DMS153 treated with DMSO at 0.1 percent for 48 hours (cell line): ENCODE data around the gene STOML1.

Experiments
- DNase-seq: peaks from one replicate; lab custom pipeline; 2025; ENCODE audit not compliant: unreplicated experiment; lab: John Stamatoyannopoulos, UW

Gene STOML1

GRCh38 chr15:73991726-73992593 is at the start of gene STOML1:
Gene STOML1, minus strand, starts transcription at chr15:73992295. Its CDS starts 72 bp downstream, at chr15:73992223.
- no peak for DNase-seq

GRCh38 chr15:74041311-74041756 is 49.2 kb upstream of the STOML1 start:
- no peak for DNase-seq

- DNase-seq: no peak
Observed at GRCh38 chr15:74040109-74040850, 48.2 kb upstream of the STOML1 start.

- no peak for DNase-seq
Observed at GRCh38 chr15:74039656-74040010, 47.5 kb upstream of the STOML1 start.

GRCh38 chr15:74038707-74039655 is 46.9 kb upstream of the STOML1 start:
- no peak for DNase-seq

GRCh38 chr15:74037171-74038117 is 45.3 kb upstream of the STOML1 start:
- DNase-seq: no peak

GRCh38 chr15:74036271-74037170 is 44.4 kb upstream of the STOML1 start:
- no peak for DNase-seq

- DNase-seq: no peak
Observed at GRCh38 chr15:74035121-74036017, 43.3 kb upstream of the STOML1 start.

GRCh38 chr15:74034206-74034755 is 42.2 kb upstream of the STOML1 start:
- no peak for DNase-seq

- DNase-seq: no peak
Observed at GRCh38 chr15:74032606-74033561, 40.8 kb upstream of the STOML1 start.

GRCh38 chr15:74032046-74032445 is 40.0 kb upstream of the STOML1 start:
- DNase-seq: no peak

GRCh38 chr15:74028646-74029045 is 36.6 kb upstream of the STOML1 start:
- no peak for DNase-seq

GRCh38 chr15:74027688-74028087 is 35.6 kb upstream of the STOML1 start:
- DNase-seq: no peak

- DNase-seq: no peak
Observed at GRCh38 chr15:74025436-74025835, 33.3 kb upstream of the STOML1 start.

GRCh38 chr15:74024687-74025086 is 32.6 kb upstream of the STOML1 start:
- no peak for DNase-seq

GRCh38 chr15:74022706-74023470 is 30.8 kb upstream of the STOML1 start:
- DNase-seq: no peak
